ENCODE results near the gene KLHL33.

The KLHL33 gene

GRCh38 chr14:20412876-20413743 is 22.9 kb downstream of the KLHL33 start, which contains the start of gene TEP1:
Gene TEP1, minus strand, starts transcription at chr14:20413501. Its CDS starts 5,062 bp downstream, at chr14:20408439.
- DNase-seq (ENCODE audit: low spot score) = peak; percentile 50

- DNase-seq (ENCODE audit: low spot score) = no peak
These were observed 23.6 kb downstream of the KLHL33 start for GRCh38 chr14:20412411-20412810.

GRCh38 chr14:20409226-20409625 is 26.7 kb downstream of the KLHL33 start:
- DNase-seq (ENCODE audit: low spot score) = no peak

GRCh38 chr14:20403521-20403920 is 32.4 kb downstream of the KLHL33 start:
- no peak for DNase-seq (ENCODE audit: low spot score)

GRCh38 chr14:20400965-20401593 is 34.9 kb downstream of the KLHL33 start:
- no peak for DNase-seq (ENCODE audit: low spot score)

- no peak for DNase-seq (ENCODE audit: low spot score)
These were observed 35.4 kb downstream of the KLHL33 start for GRCh38 chr14:20400589-20400964.

GRCh38 chr14:20397511-20397910 is 38.5 kb downstream of the KLHL33 start:
- no peak for DNase-seq (ENCODE audit: low spot score)

GRCh38 chr14:20391505-20391904 is 44.5 kb downstream of the KLHL33 start:
- no peak for DNase-seq (ENCODE audit: low spot score)

- DNase-seq (ENCODE audit: low spot score) = no peak
These were observed 47.8 kb downstream of the KLHL33 start for GRCh38 chr14:20388159-20388558.

GRCh38 chr14:20387576-20387975 is 48.4 kb downstream of the KLHL33 start:
- DNase-seq (ENCODE audit: low spot score) = no peak

GRCh38 chr14:20386276-20386855 is 49.6 kb downstream of the KLHL33 start:
- DNase-seq (ENCODE audit: low spot score) = no peak

- no peak for DNase-seq (ENCODE audit: low spot score)
These were observed 51.1 kb downstream of the KLHL33 start for GRCh38 chr14:20384886-20385285.

GRCh38 chr14:20384321-20384720 is 51.6 kb downstream of the KLHL33 start:
- DNase-seq (ENCODE audit: low spot score) = no peak

- no peak for DNase-seq (ENCODE audit: low spot score)
These were observed 52.3 kb downstream of the KLHL33 start for GRCh38 chr14:20383636-20384035.

- DNase-seq (ENCODE audit: low spot score) = no peak
These were observed 52.9 kb downstream of the KLHL33 start for GRCh38 chr14:20383032-20383431.

- DNase-seq (ENCODE audit: low spot score) = no peak
These were observed 53.4 kb downstream of the KLHL33 start for GRCh38 chr14:20382526-20382925.

- no peak for DNase-seq (ENCODE audit: low spot score)
These were observed 54.6 kb downstream of the KLHL33 start for GRCh38 chr14:20381341-20381740.

- no peak for DNase-seq (ENCODE audit: low spot score)
These were observed 55.3 kb downstream of the KLHL33 start for GRCh38 chr14:20380681-20381080.

GRCh38 chr14:20379743-20380142 is 56.2 kb downstream of the KLHL33 start:
- DNase-seq (ENCODE audit: low spot score) = no peak

GRCh38 chr14:20377171-20377570 is 58.8 kb downstream of the KLHL33 start:
- no peak for DNase-seq (ENCODE audit: low spot score)

- no peak for DNase-seq (ENCODE audit: low spot score)
These were observed 59.8 kb downstream of the KLHL33 start for GRCh38 chr14:20376071-20376588.

Measured in pons (tissue), 1 donor.